ENCODE data around the gene CTDNEP1.

Gene CTDNEP1

GRCh38 chr17:7204828-7205461, 46.6 kb downstream of the CTDNEP1 start:
- H3K4me3 ChIP-seq (ENCODE audit: low read depth in 1 of 2, low read length in 2 of 2) = peak overlapping the region in 1 of 2 experiments; percentile 52; a peak in 2 of 4 replicates
- peak overlapping the region; percentile 42; the same call in 1 of the 2 replicates for H3K27ac ChIP-seq (ENCODE audit: low read length)
- DNase-seq (peak; percentile 93), ATAC-seq (ENCODE audit: insufficient read depth, low read depth) (peak; percentile 88)
- H3K9ac ChIP-seq (ENCODE audit: low read depth, low read length) = peak overlapping the region; percentile 25
- no peaks in the 10 kb centered on the region for H4K20me1 ChIP-seq (ENCODE audit: insufficient read depth, low read length)
- no peaks in the 10 kb centered on the region for H3K9me3 ChIP-seq (ENCODE audit: insufficient read depth, low read length, severe bottlenecking)
- H3K27me3 ChIP-seq (ENCODE audit: insufficient read depth, low read length, poor library complexity) = no peaks in the 10 kb centered on the region
- peak overlapping the region; percentile 65 for H3K4me2 ChIP-seq (ENCODE audit: insufficient read depth, low read length)
- peaks cover 15% of the 10 kb centered on the region for H3K36me3 ChIP-seq (ENCODE audit: insufficient read depth, low read length)
- no peaks in the 10 kb centered on the region for H3K79me2 ChIP-seq (ENCODE audit: insufficient read depth, low read length)
- peak overlapping the region; percentile 70 for H2AFZ ChIP-seq (ENCODE audit: low read depth, low read length)
- peaks cover 19% of the 10 kb centered on the region for H3K4me1 ChIP-seq (ENCODE audit: insufficient read depth, low read length)
- TF ChIP-seq CTCF (IDR thresholded peaks at IDR 0.05; ENCODE audit: borderline replicate concordance, extremely low read depth, low read length, poor library complexity, severe bottlenecking) (no peak), EZH2 (IDR thresholded peaks at IDR 0.05; ENCODE audit: borderline replicate concordance, low read depth, low read length, severe bottlenecking) (no peak)

GRCh38 chr17:7204336-7204735, 47.2 kb downstream of the CTDNEP1 start:
- no peaks in the 10 kb centered on the region for H4K20me1 ChIP-seq (ENCODE audit: insufficient read depth, low read length)
- H2AFZ ChIP-seq (ENCODE audit: low read depth, low read length) = peak overlapping the region; percentile 70; the same call in 1 of the 2 replicates

GRCh38 chr17:7203391-7203790, 48.1 kb downstream of the CTDNEP1 start:
- TF ChIP-seq EZH2 (IDR thresholded peaks at IDR 0.05; ENCODE audit: borderline replicate concordance, low read depth, low read length, severe bottlenecking) (no peak), CTCF (IDR thresholded peaks at IDR 0.05; ENCODE audit: borderline replicate concordance, extremely low read depth, low read length, poor library complexity, severe bottlenecking) (no peak)
- no peaks in the 10 kb centered on the region for H3K79me2 ChIP-seq (ENCODE audit: insufficient read depth, low read length)
- ATAC-seq (ENCODE audit: insufficient read depth, low read depth) = no peak
- H3K9ac ChIP-seq (ENCODE audit: low read depth, low read length) = no peak overlapping the region
- H3K9me3 ChIP-seq (ENCODE audit: insufficient read depth, low read length, severe bottlenecking) = no peaks in the 10 kb centered on the region
- H3K27me3 ChIP-seq (ENCODE audit: insufficient read depth, low read length, poor library complexity) = no peaks in the 10 kb centered on the region
- peaks cover 15% of the 10 kb centered on the region for H3K36me3 ChIP-seq (ENCODE audit: insufficient read depth, low read length)
- H4K20me1 ChIP-seq (ENCODE audit: insufficient read depth, low read length) = no peaks in the 10 kb centered on the region
- H3K4me2 ChIP-seq (ENCODE audit: insufficient read depth, low read length) = no peak overlapping the region
- DNase-seq = no peak
- H2AFZ ChIP-seq (ENCODE audit: low read depth, low read length) = no peak overlapping the region
- no peak overlapping the region for H3K4me3 ChIP-seq (ENCODE audit: low read depth in 1 of 2, low read length in 2 of 2)
- H3K4me1 ChIP-seq (ENCODE audit: insufficient read depth, low read length) = peaks cover 19% of the 10 kb centered on the region
- H3K27ac ChIP-seq (ENCODE audit: low read length) = no peak overlapping the region

More at GRCh38 chr17:7204336-7204735, 47.2 kb downstream of the CTDNEP1 start:
- Histone ChIP-seq H3K4me1 (ENCODE audit: insufficient read depth, low read length) (peaks cover 19% of the 10 kb centered on the region), H3K9me3 (ENCODE audit: insufficient read depth, low read length, severe bottlenecking) (no peaks in the 10 kb centered on the region), H3K9ac (ENCODE audit: low read depth, low read length) (peak overlapping the region; percentile 25; the same call in 1 of the 2 replicates), H3K4me2 (ENCODE audit: insufficient read depth, low read length) (peak overlapping the region; percentile 65), H3K79me2 (ENCODE audit: insufficient read depth, low read length) (no peaks in the 10 kb centered on the region), H3K27me3 (ENCODE audit: insufficient read depth, low read length, poor library complexity) (no peaks in the 10 kb centered on the region), H3K36me3 (ENCODE audit: insufficient read depth, low read length) (peaks cover 15% of the 10 kb centered on the region), H3K27ac (ENCODE audit: low read length) (0 out of 2 replicates have a peak overlapping the region, but pooled peaks have one; percentile 42), H3K4me3 (ENCODE audit: low read depth in 1 of 2, low read length in 2 of 2) (peak overlapping the region in 1 of 2 experiments; percentile 52; a peak in 2 of 4 replicates)
- TF ChIP-seq CTCF (IDR thresholded peaks at IDR 0.05; ENCODE audit: borderline replicate concordance, extremely low read depth, low read length, poor library complexity, severe bottlenecking) (no peak), EZH2 (IDR thresholded peaks at IDR 0.05; ENCODE audit: borderline replicate concordance, low read depth, low read length, severe bottlenecking) (no peak)
- DNase-seq (peak; percentile 29), ATAC-seq (ENCODE audit: insufficient read depth, low read depth) (peak; percentile 6; the same call in 2 of the 3 replicates)

Data from DND-41 (cell line).